PC-9 (cell line): ENCODE measurements around the gene SCG2.

ENCODE experiments used
- CTCF ChIP-seq: fragments of 200-600 bp; sonication (generic); conservative IDR thresholded peaks from 2 replicates; pipeline ENCODE4 v1.6.1; 2017; ENCODE audit warnings: mixed run types, antibody characterized with exemption, mild to moderate bottlenecking, moderate library complexity
- EZH2 ChIP-seq: fragments of 200-600 bp; sonication (generic); IDR thresholded peaks from 2 replicates; pipeline ENCODE4 v1.8.0; 2017; ENCODE audit warnings: antibody characterized with exemption, low read depth

GRCh38 chr2:223611061-223611460 is 8.9 kb upstream of the SCG2 start:
- no peak for TF ChIP-seq CTCF
- TF ChIP-seq EZH2 = no peak
